ENCODE results near the gene HSPD1. TPM values are rescaled to one million over a fixed set of nuclear protein-coding genes. Genes with fewer than 3 reads are reported as not detected.
A peak's percentile ranks its signal among the peaks of the same experiment; 100 is the strongest.

The HSPD1 gene
- polyA plus RNA-seq, 2 of the 4 experiments (the other 2 are of a cell fraction) = 790 to 882 TPM

- TF ChIP-seq MYC (IDR thresholded peaks at IDR 0.05; ENCODE audit: borderline replicate concordance, low read length) (peak; percentile 67), FOXS1 (CRISPR knock-in tag; IDR thresholded peaks at IDR 0.05) (no peak), RAD21 (conservative IDR thresholded peaks at IDR 0.05 in 1 of 2, IDR thresholded peaks at IDR 0.05 in 1 of 2) (no peak; a peak in 1 of 5 replicates), CEBPB (IDR thresholded peaks at IDR 0.05) (peak; percentile 85 to 97), CBX2 (IDR thresholded peaks at IDR 0.05; ENCODE audit: borderline replicate concordance, low read depth) (no peak), HOXB13 (CRISPR knock-in tag; IDR thresholded peaks at IDR 0.05; ENCODE audit: low read depth) (no peak), POLR2A (IDR thresholded peaks at IDR 0.05; ENCODE audit: low read length) (peak; percentile 73), EHF (CRISPR knock-in tag; IDR thresholded peaks at IDR 0.05) (no peak), ZNF302 (CRISPR knock-in tag; IDR thresholded peaks at IDR 0.05) (no peak), CTCF (IDR thresholded peaks at IDR 0.05) (no peak), CBX8 (IDR thresholded peaks at IDR 0.05) (no peak), SREBF2 (IDR thresholded peaks at IDR 0.05) (no peak), TFCP2L1 (CRISPR knock-in tag; IDR thresholded peaks at IDR 0.05) (no peak), ZFP36 (IDR thresholded peaks at IDR 0.05; ENCODE audit: borderline replicate concordance, partially characterized antibody) (no peak), NFE2L2 (conservative IDR thresholded peaks at IDR 0.05; ENCODE audit: low read length) (no peak), RARB (CRISPR knock-in tag; IDR thresholded peaks at IDR 0.05) (no peak), USF2 (IDR thresholded peaks at IDR 0.05) (no peak), HES2 (IDR thresholded peaks at IDR 0.05) (no peak), RCOR1 (IDR thresholded peaks at IDR 0.05; ENCODE audit: low read depth, low read length) (no peak), RNF2 (IDR thresholded peaks at IDR 0.05; ENCODE audit: borderline replicate concordance, low read depth) (no peak), CHD4 (IDR thresholded peaks at IDR 0.05; ENCODE audit: borderline replicate concordance) (no peak), SMC3 (IDR thresholded peaks at IDR 0.05) (no peak), FOSB (CRISPR knock-in tag; IDR thresholded peaks at IDR 0.05) (no peak), REST (IDR thresholded peaks at IDR 0.05) (peak; percentile 19; the same call in 1 of the 2 replicates), ESRRA (IDR thresholded peaks at IDR 0.05; ENCODE audit: borderline replicate concordance, low read length) (no peak), EHMT2 (IDR thresholded peaks at IDR 0.05; ENCODE audit: low read depth) (no peak), BHLHE40 (IDR thresholded peaks at IDR 0.05; ENCODE audit: low read depth, low read length) (no peak), FOSL2 (IDR thresholded peaks at IDR 0.05) (no peak), FOSL2 (CRISPR knock-in tag; IDR thresholded peaks at IDR 0.05) (peak; percentile 85)
- TF ChIP-seq, protein P1, sequence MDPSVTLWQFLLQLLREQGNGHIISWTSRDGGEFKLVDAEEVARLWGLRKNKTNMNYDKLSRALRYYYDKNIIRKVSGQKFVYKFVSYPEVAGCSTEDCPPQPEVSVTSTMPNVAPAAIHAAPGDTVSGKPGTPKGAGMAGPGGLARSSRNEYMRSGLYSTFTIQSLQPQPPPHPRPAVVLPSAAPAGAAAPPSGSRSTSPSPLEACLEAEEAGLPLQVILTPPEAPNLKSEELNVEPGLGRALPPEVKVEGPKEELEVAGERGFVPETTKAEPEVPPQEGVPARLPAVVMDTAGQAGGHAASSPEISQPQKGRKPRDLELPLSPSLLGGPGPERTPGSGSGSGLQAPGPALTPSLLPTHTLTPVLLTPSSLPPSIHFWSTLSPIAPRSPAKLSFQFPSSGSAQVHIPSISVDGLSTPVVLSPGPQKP (IDR thresholded peaks at IDR 0.05; ENCODE audit: low read depth, low read length) = no peak
- TF ChIP-seq, protein P2, sequence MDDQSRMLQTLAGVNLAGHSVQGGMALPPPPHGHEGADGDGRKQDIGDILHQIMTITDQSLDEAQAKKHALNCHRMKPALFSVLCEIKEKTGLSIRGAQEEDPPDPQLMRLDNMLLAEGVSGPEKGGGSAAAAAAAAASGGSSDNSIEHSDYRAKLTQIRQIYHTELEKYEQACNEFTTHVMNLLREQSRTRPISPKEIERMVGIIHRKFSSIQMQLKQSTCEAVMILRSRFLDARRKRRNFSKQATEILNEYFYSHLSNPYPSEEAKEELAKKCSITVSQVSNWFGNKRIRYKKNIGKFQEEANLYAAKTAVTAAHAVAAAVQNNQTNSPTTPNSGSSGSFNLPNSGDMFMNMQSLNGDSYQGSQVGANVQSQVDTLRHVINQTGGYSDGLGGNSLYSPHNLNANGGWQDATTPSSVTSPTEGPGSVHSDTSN (IDR thresholded peaks at IDR 0.05) = no peak
- TF ChIP-seq, protein P3, sequence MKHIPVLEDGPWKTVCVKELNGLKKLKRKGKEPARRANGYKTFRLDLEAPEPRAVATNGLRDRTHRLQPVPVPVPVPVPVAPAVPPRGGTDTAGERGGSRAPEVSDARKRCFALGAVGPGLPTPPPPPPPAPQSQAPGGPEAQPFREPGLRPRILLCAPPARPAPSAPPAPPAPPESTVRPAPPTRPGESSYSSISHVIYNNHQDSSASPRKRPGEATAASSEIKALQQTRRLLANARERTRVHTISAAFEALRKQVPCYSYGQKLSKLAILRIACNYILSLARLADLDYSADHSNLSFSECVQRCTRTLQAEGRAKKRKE (CRISPR knock-in tag; IDR thresholded peaks at IDR 0.05; ENCODE audit: low read depth) = no peak
- TF ChIP-seq, protein P4, sequence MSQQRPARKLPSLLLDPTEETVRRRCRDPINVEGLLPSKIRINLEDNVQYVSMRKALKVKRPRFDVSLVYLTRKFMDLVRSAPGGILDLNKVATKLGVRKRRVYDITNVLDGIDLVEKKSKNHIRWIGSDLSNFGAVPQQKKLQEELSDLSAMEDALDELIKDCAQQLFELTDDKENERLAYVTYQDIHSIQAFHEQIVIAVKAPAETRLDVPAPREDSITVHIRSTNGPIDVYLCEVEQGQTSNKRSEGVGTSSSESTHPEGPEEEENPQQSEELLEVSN (IDR thresholded peaks at IDR 0.05; ENCODE audit: borderline replicate concordance, low read depth) = no peak
Measured at GRCh38 chr2:197453123-197453913, 46.3 kb downstream of the HSPD1 start, which contains the start of gene COQ10B (continued).
